Measurements from ENCODE around the gene DCAKD.

The DCAKD gene

GRCh38 chr17:45029758-45030423 lies 21.5 kb downstream of the DCAKD start:
- no peak for FAIRE-seq

- no peak for FAIRE-seq
Measured at GRCh38 chr17:45029096-45029495, 22.3 kb downstream of the DCAKD start.

GRCh38 chr17:45022655-45023339 lies 28.6 kb downstream of the DCAKD start:
- FAIRE-seq, result no peak

- no peak for FAIRE-seq
Measured at GRCh38 chr17:45022288-45022648, 29.2 kb downstream of the DCAKD start.

- no peak for FAIRE-seq
Measured at GRCh38 chr17:45021607-45022287, 29.7 kb downstream of the DCAKD start.

GRCh38 chr17:45020354-45021138 lies 30.9 kb downstream of the DCAKD start:
- no peak for FAIRE-seq

- FAIRE-seq, result no peak
Measured at GRCh38 chr17:45018848-45019711, 32.4 kb downstream of the DCAKD start.

GRCh38 chr17:45018514-45018847 lies 33.0 kb downstream of the DCAKD start:
- FAIRE-seq, result no peak

- no peak for FAIRE-seq
Measured at GRCh38 chr17:45016823-45017222, 34.6 kb downstream of the DCAKD start.

- no peak for FAIRE-seq
Measured at GRCh38 chr17:45016237-45016636, 35.2 kb downstream of the DCAKD start.

- no peak for FAIRE-seq
Measured at GRCh38 chr17:45013021-45013997, 38.1 kb downstream of the DCAKD start.

- no peak for FAIRE-seq
Measured at GRCh38 chr17:45011767-45012166, 39.7 kb downstream of the DCAKD start.

GRCh38 chr17:45009676-45010467 lies 41.6 kb downstream of the DCAKD start:
- FAIRE-seq, result no peak

GRCh38 chr17:45008216-45008615 lies 43.2 kb downstream of the DCAKD start:
- no peak for FAIRE-seq

GRCh38 chr17:45006927-45007461 lies 44.4 kb downstream of the DCAKD start:
- no peak for FAIRE-seq

- FAIRE-seq, result no peak
Measured at GRCh38 chr17:45005700-45006099, 45.7 kb downstream of the DCAKD start.

GRCh38 chr17:45004388-45004787 lies 47.0 kb downstream of the DCAKD start:
- FAIRE-seq, result no peak

GRCh38 chr17:45003877-45004276 lies 47.6 kb downstream of the DCAKD start:
- no peak for FAIRE-seq

- FAIRE-seq, result no peak
Measured at GRCh38 chr17:45001310-45001709, 50.1 kb downstream of the DCAKD start.

GRCh38 chr17:44999433-44999832 lies 52.0 kb downstream of the DCAKD start:
- no peak for FAIRE-seq
